ENCODE data around the gene ALS2CL.

- no peak for TF ChIP-seq EP300 (IDR thresholded peaks at IDR 0.05)
- TF ChIP-seq CTCF (IDR thresholded peaks at IDR 0.05) = no peak
Observed at GRCh38 chr3:46668591-46668990, 24.9 kb downstream of the ALS2CL start.
